Fibroblast of the conjunctiva (primary cell): ENCODE data around the gene PPFIA4.

Source experiments
- DNase-seq: peaks from one replicate; pipeline ENCODE4 v3.0.0-alpha.2; 2010; ENCODE audit warnings: low read depth

The PPFIA4 gene

DNA sequence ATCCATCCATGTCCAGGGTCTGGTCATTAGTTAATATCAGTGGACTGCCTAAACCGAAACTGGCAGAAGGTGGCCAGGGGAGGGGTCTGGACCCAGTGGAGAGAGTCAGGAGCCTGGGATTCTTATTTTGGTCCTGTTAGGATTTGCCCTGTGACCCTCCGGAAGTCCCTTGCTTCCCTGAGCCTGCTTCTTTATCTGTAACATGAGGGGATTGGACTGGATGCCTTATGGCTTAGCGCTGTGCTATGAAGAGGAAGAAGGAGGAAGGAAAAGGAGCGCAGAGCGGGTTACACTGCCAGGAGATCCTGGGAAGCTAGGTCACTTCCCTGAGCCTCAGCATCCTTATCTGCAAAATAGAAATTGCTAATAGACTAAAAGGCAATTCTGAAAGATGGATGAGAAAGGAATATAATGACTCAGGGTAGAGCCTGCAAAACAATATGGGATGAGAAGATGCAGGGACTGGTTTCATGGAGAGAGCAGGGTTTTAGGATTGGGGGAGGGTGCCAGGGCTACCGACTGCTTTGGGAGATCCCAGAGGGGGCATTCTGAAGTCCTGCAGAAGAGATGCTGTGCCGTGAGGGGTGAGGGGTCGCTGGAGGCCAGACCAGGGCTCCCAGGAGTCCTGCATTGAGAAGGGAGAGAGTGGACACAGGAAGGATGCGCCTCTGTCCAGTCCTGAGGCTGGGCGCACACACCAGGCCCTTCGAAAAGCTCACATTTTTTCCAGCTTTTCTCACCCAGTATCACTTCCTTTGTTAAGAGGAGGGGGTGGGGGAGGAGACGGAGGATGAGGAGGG lies 100.8 kb downstream of the PPFIA4 start:
- DNase-seq, result no peak

DNA sequence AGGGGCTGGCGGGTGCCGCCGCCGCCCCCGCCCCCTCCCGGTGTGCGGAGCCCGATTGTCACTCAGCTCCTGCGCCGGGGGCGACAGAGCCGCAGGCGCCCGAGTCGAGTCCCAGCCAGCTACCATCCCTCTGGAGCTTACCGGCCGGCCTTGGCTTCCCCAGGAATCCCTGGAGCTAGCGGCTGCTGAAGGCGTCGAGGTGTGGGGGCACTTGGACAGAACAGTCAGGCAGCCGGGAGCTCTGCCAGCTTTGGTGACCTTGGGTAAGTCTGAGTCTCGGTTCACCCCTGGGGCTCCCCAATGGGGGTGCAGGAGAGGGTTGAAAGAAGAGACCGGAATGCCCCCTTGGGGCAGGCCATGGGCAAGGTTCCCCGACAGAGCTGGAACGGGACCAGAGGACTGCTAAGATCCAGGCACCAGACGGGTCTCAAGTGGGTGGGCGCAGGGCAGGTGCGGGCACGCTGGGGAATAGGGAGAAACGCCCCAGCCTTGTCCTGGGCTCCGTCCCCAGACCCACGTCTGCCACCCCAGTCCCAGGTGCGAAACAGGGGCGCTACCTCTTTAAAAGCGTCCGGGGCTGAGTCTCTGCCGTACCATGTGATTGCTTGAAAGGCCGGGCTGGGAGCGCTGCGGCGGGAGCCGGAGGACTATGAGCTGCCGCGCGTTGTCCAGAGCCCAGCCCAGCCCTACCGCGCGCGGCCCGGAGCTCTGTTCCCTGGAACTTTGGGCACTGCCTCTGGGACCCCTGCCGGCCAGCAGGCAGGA lies 101.6 kb downstream of the PPFIA4 start, which contains the start of gene ADORA1:
ADORA1 (plus strand) TSS at position 61 of the 765 bp plus-strand sequence. CDS start 1,116 bp downstream, outside the sequence.
- DNase-seq, result no peak

DNA sequence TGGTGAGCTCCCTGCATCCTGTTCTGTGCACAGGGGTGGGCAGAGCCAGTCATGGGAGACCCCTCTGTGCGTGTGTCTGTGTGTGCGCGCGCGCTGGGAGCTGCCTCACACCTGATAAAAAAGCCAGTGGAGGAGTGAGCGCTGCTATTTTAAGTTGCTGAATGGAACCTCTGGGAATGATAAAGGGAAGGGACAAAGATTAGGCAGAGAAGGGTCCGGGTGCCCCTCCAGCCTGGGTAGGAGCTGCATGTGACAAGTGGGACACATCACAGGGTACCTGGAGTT lies 102.1 kb downstream of the PPFIA4 start:
- DNase-seq, result no peak
